ENCODE measurements around the gene CPSF4L. TPM values are rescaled to one million over a fixed set of nuclear protein-coding genes. Genes with fewer than 3 reads are reported as not detected.

Gene CPSF4L
- total RNA-seq, 1 experiment from 2014 or later = not detected

- DNase-seq (ENCODE audit: low read depth) = peak; percentile 27
Measured at GRCh38 chr17:73203135-73203787, 58.4 kb downstream of the CPSF4L start.

- no peak for DNase-seq (ENCODE audit: low read depth)
Measured at GRCh38 chr17:73201215-73202069, 60.2 kb downstream of the CPSF4L start.

DNA sequence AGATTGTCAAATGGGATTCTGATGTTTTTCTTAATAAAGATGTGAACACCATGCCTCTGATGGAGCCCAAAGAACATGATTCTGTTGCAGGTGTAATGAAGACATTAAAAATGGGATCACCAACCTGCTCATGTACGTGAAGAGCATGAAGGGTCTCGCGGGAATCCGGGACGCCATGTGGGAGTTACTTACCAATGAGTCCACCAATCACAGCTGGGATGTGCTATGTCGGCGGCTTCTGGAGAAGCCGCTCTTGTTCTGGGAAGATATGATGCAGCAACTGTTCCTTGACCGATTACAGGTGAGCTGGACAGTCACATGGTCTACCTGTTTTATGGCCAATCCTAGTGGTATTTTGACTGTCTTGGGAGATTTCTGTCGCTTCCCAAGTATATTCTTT lies 61.2 kb downstream of the CPSF4L start:
- DNase-seq (ENCODE audit: low read depth) = no peak

DNA sequence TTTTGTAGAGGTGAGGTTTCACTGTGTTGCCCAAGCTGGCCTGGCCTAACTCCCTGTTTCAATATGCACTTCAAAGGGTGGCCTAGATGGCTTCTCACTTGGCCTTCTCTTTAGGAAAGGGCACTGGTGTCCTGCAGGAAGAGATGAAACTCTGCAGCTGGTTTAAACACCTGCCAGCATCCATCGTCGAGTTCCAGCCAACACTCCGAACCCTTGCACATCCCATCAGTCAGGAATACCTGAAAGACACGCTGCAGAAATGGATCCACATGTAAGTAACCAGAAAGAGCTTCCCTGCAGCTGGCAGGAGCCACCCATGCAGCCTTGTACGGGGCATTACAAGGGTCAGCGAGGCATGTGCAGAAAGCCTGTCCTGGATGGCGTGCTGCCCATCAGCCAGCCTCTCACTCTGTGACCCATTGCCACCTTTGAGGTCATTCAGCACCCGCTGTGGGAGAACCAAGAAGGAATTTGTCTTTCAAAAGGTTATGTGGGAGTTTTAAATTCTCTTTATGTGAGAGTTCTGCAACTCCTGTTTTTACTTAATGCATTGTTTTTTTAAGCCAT lies 61.8 kb downstream of the CPSF4L start:
- DNase-seq (ENCODE audit: low read depth) = no peak

DNA sequence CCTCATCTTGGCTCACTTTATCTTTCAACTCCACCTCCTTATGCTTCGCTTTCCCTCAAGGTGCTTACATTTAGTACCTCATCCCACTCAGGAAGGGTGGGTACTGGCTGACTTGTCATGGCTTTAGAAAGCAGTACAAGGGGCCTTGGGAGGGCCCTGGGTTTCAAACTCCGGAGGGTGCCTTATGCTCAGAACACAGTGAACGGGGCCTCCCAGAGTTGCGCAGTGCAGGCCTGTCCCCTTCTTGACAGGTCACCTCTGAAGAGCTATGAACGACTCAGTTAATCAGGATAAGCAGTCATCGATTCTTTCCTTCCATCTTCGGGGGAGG lies 62.8 kb downstream of the CPSF4L start:
- no peak for DNase-seq (ENCODE audit: low read depth)

Other genes with a start within 250 kb of the CPSF4L start
- 10.0 and 18.3 TPM in 2 replicates for gene SLC39A11, start 169.2 kb downstream of the CPSF4L start, total RNA-seq (2014; rRNA removed; shearing (Covaris generic))
- 1.4 and 1.5 TPM in 2 replicates for gene SSTR2, start 96.9 kb downstream of the CPSF4L start, total RNA-seq (2014; rRNA removed; shearing (Covaris generic))
- gene COG1, start 68.8 kb downstream of the CPSF4L start, total RNA-seq (2014; rRNA removed; shearing (Covaris generic)) = 13.5 and 15.9 TPM in 2 replicates
- 39.7 and 50.5 TPM in 2 replicates for gene CDC42EP4, start 50.1 kb upstream of the CPSF4L start, total RNA-seq (2014; rRNA removed; shearing (Covaris generic))

All from Daoy (cell line).